ENCODE data around the gene GALK2.
A peak's percentile ranks its signal among the peaks of the same experiment; 100 is the strongest.
"Not testable (repeated sequence)": the region's sequence is repeated elsewhere in the genome, so short reads cannot be mapped to it uniquely, and the experiment has no call there.

Gene GALK2

DNA sequence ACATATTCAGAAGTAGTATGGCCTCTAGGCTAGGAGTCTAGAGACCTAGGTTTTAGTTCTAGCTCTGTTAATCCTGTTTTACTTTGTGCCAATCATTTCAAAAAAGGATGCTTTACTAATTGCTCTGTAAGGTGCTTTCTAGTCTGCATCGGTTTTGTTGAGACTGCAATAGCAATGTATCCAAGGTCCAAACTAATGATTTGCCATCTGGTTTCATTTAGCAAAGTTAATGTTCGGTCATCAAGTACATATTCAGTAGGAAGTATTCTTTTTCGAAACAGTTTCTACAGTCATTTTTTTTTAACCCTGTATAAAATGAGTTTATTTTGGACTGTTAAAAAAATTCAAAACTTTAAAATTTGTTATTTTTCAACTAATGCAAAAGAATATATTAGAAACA is 2.0 kb upstream of the GALK2 start:
- DNase-seq = no peak

DNA sequence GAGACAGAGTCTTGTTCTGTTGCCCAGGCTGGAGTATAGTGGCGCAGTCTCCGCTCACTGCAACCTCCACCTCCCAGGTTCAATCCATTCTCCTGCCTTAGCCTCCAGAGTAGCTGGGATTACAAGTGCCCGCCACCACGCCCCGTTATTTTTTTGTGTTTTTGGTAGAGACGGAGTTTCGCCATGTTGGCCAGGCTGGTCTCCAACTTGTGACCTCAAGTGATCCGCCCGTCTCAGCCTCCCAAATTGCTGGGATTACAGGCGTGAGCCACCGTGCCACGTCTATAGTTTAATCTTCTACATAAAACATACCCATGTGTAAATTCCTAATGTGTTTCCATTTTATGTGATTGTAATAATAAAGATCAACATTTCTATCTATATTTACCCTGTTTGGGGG is 1.7 kb downstream of the GALK2 start:
- no peak for DNase-seq

DNA sequence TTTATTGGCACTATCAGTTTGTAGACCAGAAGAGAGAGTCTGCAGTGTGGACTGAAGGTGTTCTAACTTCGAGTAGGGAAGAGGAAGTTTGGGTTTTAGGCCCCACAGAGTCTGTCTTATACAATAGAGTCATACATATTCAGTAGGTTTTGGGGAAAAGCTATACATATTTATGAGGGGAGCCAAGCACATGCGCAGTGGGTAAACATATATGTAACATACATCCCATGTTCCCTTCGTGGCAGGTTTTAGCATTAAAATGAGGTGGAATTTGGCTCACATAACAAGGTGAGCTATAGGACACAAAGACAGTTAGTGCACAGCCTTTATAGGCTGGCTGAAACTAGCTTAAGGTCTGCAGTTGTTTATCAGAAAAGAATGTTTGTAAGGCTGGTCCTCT is 4.9 kb downstream of the GALK2 start:
- DNase-seq = no peak

DNA sequence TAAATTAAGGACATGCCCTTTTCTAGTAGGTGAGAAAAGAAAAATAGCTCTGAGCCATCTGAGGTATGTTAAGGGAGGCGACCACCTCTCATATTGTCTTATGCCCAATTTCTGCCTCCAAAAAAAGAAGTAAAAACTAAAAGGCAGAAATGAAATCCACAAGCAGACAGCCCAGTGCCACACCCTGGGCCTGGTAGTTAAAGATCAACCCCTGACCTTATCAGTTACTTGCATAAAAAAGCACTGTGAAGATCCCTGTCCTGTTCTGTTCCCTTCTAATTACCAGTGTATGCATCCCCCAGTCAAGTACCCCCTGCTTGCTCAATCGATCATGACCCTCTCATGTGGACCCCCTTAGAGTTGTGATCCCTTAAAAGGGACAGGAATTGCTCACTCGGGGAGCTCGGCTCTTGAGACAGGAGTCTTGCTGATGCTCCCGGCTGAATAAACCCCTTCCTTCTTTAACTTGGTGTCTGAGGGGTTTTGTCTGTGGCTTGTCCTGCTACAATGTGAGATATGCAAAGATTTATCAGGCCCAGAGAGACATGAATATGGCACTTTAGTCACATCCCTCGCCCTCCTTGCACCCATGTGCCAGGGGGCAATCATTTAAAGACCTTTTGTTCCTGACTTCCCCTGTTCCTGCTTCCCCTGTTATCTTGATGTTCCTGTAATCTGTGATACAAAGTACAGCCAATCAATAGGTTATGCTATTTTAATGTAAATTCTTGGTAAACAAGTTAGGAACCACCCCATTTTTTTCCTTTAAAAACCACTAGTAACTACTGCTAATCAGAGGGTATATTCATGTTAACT is 5.7 kb downstream of the GALK2 start:
- DNase-seq = not testable (repeated sequence)

DNA sequence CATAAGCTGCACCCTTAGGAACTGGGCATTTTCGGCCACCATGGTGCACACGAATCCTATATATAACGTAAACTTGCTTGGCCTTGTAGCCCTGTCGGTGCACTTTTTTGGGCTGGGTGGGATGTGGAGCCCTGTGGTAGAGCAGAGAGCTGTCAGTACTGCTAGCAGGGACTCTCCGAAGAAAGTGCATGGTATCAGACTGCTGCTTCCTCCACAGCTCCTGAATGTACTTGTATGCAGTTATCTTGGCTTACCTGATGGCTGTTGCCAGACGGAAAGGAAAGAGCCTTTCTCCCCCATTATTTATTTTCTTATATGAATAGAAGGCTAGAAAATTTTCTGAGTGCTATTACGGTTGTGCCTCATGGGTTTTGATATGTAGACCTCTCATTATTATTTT is 8.4 kb downstream of the GALK2 start:
- DNase-seq = no peak

DNA sequence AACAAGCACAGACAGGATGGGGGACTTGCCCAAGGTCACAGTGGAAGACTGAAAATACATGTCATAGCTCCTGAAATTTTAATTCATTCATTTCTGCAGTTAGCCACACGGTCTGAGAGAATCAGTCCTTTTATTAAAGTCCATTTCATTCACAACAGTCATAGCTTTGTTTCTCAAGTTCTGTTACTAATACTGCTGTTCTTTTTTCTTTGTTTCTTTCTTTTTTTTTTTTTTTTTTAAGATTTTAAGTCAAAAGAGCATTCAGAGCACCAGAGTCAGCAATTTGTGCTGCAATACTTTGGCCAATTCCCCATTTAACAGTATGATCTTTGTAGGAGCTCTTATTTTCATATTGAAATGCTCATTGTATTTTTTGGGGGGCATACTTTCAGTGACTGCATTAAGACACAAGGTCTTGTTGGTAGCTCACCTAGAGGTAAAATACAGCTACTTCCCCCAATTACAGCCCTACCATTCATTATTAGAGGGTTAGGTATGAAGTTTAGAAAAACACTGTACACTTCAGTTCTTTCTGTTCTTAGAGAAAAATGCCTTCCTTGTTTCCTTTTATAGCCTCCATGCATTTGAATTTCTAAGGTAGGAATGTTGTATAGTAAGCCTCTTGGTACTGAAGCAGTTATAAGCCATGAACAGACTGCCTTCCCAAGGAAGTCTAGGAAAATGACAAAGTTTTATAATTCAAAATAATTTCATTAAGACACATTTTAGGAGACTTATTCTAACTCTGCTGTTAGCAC is 9.6 kb downstream of the GALK2 start:
- no peak for DNase-seq

DNA sequence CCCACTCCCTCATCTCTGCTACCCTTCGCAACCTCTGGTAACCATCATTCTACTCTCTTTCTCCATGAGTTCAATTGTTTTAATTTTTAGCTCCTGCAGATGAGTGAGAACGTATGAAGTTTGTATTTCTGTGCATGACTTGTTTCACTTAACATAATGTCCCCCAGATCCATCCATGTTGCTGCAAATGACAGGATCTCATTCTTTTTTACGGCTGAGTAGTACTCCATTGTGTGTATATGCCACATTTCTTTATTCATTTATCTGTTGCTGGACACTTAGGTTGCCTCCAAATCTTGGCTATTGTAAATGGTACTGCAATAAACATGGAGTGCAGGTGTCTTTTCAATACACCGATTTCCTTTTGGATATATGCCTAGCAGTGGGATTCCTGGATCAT is 12.1 kb downstream of the GALK2 start:
- DNase-seq = no peak

DNA sequence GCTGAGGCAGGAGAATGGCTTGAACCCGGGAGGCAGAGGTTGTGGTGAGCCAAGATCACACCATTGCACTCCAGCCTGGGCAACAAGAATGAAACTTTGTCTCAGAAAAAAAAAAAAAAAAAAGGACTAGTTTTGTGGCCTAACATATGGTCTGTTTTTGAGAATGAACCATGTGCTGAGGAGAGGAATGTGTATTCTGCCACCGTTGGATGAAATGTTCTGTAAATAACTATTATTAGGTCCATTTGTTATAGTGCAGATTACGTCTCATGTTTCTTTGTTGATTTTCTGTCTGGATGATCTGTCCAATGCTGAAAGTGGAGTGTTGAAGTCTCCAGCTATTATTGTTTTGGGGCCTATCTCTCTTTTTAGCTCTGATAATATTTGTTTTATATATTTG is 13.7 kb downstream of the GALK2 start:
- not testable (repeated sequence) for DNase-seq

DNA sequence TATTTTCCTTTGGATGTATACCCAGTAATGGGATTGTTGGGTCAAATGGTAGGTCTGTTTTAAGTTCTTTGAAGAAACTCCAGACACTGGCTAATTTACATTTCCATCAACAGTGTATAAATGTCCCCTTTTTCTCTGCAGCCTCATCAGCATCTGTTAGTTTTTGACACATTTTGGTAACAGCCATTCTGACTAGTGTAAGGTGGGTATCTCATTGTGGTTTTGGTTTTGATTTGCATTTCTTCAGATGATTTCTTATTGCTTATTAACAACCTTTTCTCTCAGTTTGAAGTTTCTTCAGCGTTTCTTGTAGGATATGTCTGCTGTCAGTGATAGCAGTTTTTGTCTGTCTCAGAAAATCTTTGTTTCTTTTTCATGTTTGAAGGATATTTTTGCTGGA is 15.4 kb downstream of the GALK2 start:
- no peak for DNase-seq

DNA sequence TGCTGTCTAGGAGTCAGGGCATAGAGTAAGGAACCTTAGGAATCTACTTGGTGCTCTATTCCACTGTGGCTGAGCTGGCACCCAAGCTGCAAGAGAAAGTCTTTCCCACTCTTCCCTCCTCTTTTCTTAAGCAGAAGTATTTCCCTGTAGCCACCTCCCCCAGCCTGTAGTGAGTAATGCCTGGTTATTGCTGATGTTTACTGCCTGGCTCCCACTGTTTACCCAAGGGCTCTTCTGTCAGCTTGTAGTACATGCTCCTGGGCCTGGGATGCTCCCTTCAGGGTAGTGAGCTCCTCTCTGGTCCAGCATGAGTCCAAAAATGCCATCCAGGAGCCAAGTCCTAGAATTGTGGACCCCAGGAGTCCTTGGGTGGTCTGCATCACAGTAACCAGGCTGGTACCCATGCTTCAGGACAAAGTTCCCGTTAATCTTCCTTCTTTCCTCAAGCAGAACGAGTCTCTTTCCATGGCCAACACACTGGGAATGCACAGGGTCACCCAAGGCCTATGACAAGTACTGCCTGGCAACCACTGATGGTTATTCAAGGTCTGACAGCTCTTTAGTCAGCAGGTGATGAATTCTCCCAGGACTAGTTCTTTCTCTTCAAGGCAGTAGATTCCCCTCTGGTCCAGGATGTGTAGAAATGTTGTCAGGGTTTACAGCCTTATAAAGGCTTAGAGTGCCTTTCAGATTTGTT is 17.6 kb downstream of the GALK2 start:
- DNase-seq = no peak

DNA sequence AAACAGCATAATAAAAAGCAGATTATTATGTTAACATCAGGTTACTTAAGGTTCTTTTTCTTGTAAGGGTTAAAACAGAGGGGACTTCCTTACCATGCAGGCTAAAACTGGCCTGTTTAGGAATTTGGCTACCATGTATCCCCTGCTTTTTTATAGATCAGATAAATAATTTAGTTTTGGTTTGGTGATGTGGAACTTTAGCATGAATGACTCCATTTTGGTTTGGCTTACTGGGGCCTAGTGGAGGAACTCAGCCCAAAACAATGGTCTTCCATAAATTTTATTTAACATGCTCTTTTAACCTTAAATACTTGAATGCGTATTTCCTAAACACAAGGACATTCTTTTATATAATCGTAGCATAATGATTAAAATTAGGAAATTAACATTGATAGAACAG is 18.9 kb downstream of the GALK2 start:
- DNase-seq = no peak

DNA sequence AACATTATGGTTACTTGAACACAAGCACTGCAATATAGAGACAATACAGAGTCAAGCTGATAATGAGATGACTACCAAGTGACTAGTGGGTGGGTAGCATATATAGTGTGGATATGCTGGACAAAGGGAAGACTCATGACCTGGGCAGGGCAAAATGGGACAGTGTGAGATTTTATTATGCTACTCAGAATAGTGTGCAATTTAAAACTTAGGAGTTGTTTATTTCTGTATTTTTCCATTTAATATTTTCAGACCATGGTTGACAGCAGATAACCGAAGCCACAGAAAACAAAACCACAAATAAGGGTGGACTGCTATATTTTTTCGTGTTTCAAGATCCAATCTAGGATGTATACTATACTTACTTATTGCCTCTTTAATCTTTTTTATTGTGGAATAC is 19.6 kb downstream of the GALK2 start:
- DNase-seq = no peak

DNA sequence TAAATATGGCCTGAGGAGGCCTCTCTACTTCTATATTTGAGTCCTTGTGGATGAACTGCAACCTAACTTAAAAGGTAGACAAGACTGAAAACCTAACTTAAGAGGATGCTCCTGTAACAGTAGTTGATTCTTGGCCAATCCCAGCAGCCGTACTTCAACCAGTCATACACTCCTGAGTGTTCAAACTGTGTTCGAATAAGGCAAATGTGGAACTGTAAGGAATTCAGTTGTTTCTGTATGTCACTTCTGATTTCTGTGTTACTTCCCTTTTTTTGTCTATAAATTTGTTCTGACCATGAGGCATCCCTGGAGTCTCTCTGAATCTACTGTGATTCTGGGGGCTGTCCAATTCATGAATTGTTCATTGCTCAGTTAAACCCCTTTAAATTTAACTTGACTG is 20.5 kb downstream of the GALK2 start:
- peak; percentile 35 for DNase-seq

DNA sequence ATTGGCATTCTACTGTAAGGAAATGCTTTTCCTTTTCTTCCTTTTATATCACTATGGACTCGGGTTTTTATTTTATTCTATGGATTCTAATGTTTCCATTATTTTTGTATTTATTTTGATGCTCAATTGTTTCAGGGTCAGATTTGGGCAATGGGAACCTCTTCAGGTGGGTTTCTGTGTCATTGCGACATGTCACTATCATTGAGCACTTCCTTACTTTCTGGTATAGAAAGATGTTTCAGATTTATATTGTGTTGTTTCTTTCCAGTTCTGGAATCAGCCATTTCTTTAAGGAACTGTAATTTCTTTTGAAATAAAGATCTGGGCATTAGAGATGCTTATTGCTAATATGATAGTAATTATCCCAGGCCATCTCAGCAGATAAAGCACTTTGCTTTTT is 21.8 kb downstream of the GALK2 start:
- no peak for DNase-seq

DNA sequence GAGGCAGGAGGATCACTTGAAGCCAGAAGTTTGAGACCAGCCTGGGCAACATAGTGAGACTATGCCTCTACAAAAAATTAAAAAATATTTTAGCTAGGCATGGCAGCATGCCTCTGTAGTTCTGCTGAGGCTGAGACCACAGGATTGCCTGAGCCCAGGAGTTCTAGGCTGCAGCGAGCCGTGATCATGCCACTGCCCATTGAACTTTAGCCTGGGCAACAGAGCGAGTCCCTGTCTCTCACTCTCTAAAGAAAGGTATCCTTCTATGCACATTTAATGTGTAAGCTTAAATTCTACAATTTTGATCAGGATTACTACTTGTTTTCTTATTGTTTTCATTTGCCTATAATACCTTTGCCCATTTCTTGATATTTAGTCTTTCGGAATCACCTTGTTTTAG is 26.8 kb downstream of the GALK2 start:
- no peak for DNase-seq

DNA sequence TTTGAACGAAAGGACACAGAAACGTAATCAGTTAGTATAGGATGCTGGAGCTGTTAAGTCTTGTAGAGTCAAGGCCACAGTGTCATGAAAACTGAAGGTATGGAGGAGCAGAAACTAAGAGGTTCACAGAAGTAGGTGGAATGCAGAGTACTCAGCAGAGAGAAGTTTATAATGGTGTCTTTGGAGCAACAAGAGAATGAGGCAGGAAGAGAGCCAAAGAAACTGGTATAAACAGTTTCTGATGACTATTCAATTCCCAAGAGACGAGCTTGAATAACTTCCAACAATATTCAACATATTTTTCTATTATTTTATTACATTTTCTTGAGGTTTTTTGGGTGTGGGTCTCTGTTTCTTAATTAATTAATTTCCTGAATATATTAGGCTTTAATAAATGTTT is 29.6 kb downstream of the GALK2 start:
- DNase-seq = no peak

DNA sequence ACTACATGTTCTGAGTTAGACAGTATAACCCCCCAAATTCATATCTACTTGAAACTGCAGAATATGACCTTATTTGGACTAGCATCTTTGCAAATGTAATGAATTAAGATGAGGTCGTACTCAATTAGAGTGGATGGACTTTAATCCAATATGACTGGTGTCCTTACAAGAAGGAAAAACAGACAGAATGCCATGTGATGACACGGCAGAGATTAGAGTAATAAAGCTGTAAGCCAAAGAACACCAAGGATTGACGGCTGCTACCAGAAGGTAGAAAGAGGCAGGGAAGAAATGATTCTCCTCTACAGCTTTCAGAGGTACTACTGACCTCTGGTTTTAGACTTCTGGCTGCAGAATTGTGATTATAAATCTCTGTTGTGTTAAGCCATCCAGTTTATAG is 30.3 kb downstream of the GALK2 start:
- no peak for DNase-seq

DNA sequence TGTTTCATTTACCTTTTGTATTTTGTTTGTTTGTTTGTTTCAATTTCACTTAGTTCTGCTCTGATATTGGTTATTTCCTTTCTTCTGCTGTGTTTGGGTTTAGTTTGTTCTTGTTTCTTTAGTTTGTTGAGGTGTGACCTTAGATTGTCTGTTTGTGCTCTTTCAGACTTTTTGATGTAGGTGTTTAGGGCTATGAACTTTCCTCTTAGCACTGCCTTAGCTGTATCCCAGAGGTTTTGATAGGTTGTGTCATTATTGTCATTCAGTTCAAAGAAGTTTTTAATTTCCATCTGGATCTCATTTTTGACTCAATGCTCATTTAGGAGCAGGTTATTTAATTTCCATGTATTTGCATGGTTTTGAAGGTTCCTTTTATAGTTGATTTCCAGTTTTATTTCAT is 38.1 kb downstream of the GALK2 start:
- DNase-seq = not testable (repeated sequence)

DNA sequence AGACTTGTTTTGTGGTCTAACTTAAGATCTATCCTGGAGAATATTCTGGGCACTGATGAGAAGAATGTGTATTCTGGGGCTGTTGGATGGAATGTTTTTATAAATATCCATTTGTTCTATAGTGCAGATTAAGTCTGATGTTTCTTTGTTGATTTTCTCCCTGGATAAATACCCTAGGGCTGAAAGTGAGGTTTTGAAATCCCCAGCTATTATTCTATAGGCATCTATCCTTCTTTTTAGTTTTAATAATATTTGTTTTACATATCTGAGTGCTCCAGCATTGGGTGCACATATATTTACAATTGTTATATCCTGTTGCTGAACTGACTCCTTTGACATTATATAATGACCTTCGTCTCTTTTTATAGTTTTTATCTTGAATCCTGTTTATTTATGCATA is 42.9 kb downstream of the GALK2 start:
- DNase-seq = no peak

DNA sequence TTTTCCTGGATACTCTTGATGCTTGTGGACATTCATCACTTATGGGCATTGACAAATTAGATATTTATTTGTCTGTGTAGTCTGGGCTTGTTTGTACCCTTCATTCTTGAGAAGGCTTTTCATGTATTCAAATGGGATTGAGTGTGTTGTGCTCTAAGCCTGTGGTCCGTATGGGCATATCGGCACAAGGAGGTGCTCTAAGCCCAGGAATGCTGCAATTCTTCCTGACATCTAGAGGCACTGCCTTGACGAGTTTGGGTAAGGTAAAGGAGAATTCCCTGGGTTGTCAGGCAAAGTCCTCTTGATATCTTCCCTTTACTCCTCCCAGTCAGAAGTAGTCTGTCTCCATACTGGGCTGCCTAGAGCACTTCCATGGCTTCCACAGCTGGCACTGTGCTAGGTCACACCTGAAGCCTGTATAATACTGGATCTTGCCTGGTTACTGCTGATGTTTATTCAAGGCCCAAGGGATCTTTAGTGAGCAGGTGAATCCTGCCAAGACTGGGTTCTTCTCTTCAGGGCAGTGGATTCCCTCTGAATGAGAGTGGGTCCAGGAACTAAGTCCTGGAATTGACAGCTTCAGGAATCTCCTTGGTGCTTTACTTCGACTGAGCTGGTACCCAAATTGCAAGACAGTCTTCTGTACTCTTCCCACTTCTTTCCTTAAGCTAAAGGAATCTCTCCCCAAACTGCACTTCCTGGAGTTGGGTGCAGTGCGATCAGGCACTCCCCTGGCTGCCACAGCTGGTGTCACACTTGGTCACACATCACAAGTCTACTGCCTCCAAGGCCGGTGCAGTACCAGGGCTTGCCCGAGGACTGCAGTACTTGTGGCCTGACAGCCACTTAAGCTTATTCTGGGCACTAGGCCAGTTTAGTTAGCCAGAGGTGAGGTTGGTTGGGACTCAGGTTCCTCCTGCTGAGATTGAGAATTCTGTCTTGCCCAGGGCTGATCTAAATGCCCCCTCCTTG is 46.0 kb downstream of the GALK2 start:
- no peak for DNase-seq

DNA sequence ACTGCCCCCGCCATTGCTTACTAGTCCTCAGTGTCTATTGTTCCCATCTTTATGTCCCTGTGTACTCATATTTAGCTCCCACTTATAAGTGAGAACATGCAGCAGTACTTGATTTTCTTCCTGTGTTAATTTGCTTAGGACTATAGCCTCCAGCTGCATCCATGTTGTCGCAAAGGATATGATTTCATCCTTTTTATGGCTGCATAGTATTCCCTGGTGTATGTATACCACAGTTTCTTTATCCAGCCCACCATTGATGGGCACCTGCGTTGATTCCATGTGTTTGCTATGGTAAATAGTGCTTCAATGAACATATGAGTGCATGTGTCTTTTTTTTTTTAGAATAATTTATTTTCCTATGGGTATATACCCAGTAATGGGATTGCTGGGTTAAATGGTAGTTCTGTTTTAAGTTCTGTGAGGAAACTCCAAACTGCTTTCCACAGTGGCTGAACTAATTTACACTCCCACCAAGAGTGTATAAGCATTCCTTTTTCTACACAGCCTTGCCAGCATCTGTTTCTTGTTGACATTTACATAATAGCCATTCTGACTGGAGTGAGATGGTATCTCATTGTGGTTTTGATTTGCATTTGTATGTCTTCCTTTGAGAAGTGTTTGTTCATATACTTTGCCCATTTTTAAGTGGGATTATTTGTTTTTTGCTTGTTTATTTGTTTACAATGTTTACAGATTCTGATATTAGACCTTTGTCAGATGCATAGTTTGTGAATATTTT is 53.7 kb downstream of the GALK2 start:
- DNase-seq = no peak

Data from GF-D8 (cell line).